ENCODE data around the gene PRDM16.

- TF ChIP-seq CTCF (IDR thresholded peaks at IDR 0.05) = no peak
- no peak for TF ChIP-seq POLR2A (IDR thresholded peaks at IDR 0.05)
These were observed 329.6 kb downstream of the PRDM16 start for GRCh38 chr1:3398396-3399140.
